Endothelial cell of umbilical vein (primary cell): Measurements from ENCODE around the gene TTLL9. TPM values are rescaled to one million over a fixed set of nuclear protein-coding genes. Genes with fewer than 3 reads are reported as not detected.
A peak's percentile ranks its signal among the peaks of the same experiment; 100 is the strongest.

Experiments
- BruUV-seq: library from RNA; stranded (reverse); fragments of 400-500 nt; replicated peaks from 2 replicates; lab custom pipeline; 2021; lab: Mats Ljungman, UMichigan
- CTCF ChIA-PET: fragments of 300-600, 350-600 bp; sonication (Branson Sonifier 250); formaldehyde crosslinking; loops from one replicate; lab custom pipeline; 2021; ENCODE audit warnings: antibody characterized with exemption, inconsistent platforms; lab: Charles Lee
- POLR2A ChIA-PET: fragments of 300-600, 350-600 bp; sonication (Branson Sonifier 250); formaldehyde crosslinking; loops from one replicate; lab custom pipeline; 2021; ENCODE audit warnings: antibody characterized with exemption, inconsistent platforms; lab: Charles Lee
- DNase-seq: peaks from one replicate; pipeline ENCODE4 v3.0.0-alpha.2; 2011; ENCODE audit warnings: low read depth, low spot score
- FAIRE-seq: peaks from 2 replicates; lab custom pipeline; 2011; peaks lifted over from hg19 to GRCh38; lab: Jason Lieb, UNC
- H2AFZ ChIP-seq: 2 replicates; pipeline ENCODE4 v1.6.0; 2012; ENCODE audit warnings: low read depth, low read length, control low read depth, inconsistent platforms
- H3K27ac ChIP-seq: 2 replicates; pipeline ENCODE4 v1.5.1; 2011; ENCODE audit warnings: low read depth, mild to moderate bottlenecking, control low read depth, low read length, moderate library complexity; ENCODE audit not compliant: insufficient read depth
- H3K27me3 ChIP-seq, 2 experiments: 2 replicates each; pipeline versions ENCODE4 v1.6.0 to v1.6.1; 2011; ENCODE audit warnings: low read length in 2 of 2, mixed read lengths in 1 of 2; ENCODE audit not compliant: control insufficient read depth in 2 of 2, insufficient read depth in 2 of 2
- H3K36me3 ChIP-seq, 2 experiments: 2 replicates in 1 of 2; 3 replicates in 1 of 2; pipeline ENCODE4 v1.5.1; 2011; ENCODE audit warnings: low read length in 2 of 2, mild to moderate bottlenecking in 1 of 2, moderate library complexity in 1 of 2; ENCODE audit not compliant: control insufficient read depth in 2 of 2, insufficient read depth in 2 of 2; ENCODE audit errors: extremely low read depth in 1 of 2
- H3K4me1 ChIP-seq: 3 replicates; pipeline ENCODE4 v1.5.1; 2011; ENCODE audit warnings: mild to moderate bottlenecking, low read length; ENCODE audit not compliant: control insufficient read depth, insufficient read depth; ENCODE audit errors: extremely low read depth
- H3K4me2 ChIP-seq: 2 replicates; pipeline ENCODE4 v1.6.1; 2011; ENCODE audit warnings: low read length, control low read depth, mixed read lengths; ENCODE audit not compliant: insufficient read depth
- H3K4me3 ChIP-seq, 3 experiments: fragments of 200-600 bp in 1 of 3; sonication (generic), shearing (Covaris generic) in 1 of 3; replicated peaks in 1 of 3; 2 replicates each; pipeline ENCODE4 v1.5.1; 2011 to 2016; ENCODE audit warnings: control low read depth in 3 of 3, low read length in 3 of 3, mild to moderate bottlenecking in 2 of 3, inconsistent platforms in 1 of 3, low read depth in 1 of 3, moderate library complexity in 1 of 3; ENCODE audit not compliant: insufficient read depth in 1 of 3
- H3K79me2 ChIP-seq: 2 replicates; pipeline ENCODE4 v1.6.0; 2012; ENCODE audit warnings: low read length, inconsistent platforms; ENCODE audit not compliant: control insufficient read depth, insufficient read depth
- H3K9ac ChIP-seq: replicated peaks from 2 replicates; pipeline ENCODE3; 2011; ENCODE audit warnings: low read length, control low read depth; ENCODE audit not compliant: insufficient read depth; ENCODE audit errors: extremely low read depth
- H3K9me1 ChIP-seq: replicated peaks from 3 replicates; pipeline ENCODE4 v1.6.0; 2011; ENCODE audit warnings: mild to moderate bottlenecking, low read length; ENCODE audit not compliant: control insufficient read depth, insufficient read depth; ENCODE audit errors: extremely low read depth
- H3K9me3 ChIP-seq: replicated peaks from 2 replicates; pipeline ENCODE4 v1.5.1; 2012; ENCODE audit warnings: low read length, inconsistent platforms; ENCODE audit not compliant: control insufficient read depth, insufficient read depth
- H4K20me1 ChIP-seq: replicated peaks from 2 replicates; pipeline ENCODE3; 2011; ENCODE audit warnings: mild to moderate bottlenecking, low read length; ENCODE audit not compliant: control insufficient read depth, insufficient read depth; ENCODE audit errors: extremely low read depth
- EZH2 ChIP-seq: IDR thresholded peaks from 2 replicates; pipeline ENCODE4 v1.6.1; 2012; ENCODE audit warnings: borderline replicate concordance, low read depth, mild to moderate bottlenecking, moderate library complexity, low read length, inconsistent platforms; ENCODE audit not compliant: severe bottlenecking
- FOS ChIP-seq: IDR thresholded peaks from 2 replicates; pipeline ENCODE4 v1.6.1; 2011; ENCODE audit warnings: mild to moderate bottlenecking, low read length, moderate library complexity, borderline replicate concordance; ENCODE audit not compliant: insufficient read depth
- GATA2 ChIP-seq: IDR thresholded peaks from 2 replicates; pipeline ENCODE4 v1.7.0; 2011; ENCODE audit warnings: low read depth, mild to moderate bottlenecking, moderate library complexity, mixed read lengths, low read length; ENCODE audit not compliant: insufficient read length, insufficient read depth
- JUN ChIP-seq: IDR thresholded peaks from 2 replicates; pipeline ENCODE4 v1.6.1; 2011; ENCODE audit warnings: borderline replicate concordance, low read depth; ENCODE audit not compliant: insufficient read length, insufficient read depth
- MAX ChIP-seq: IDR thresholded peaks from 2 replicates; pipeline ENCODE4 v1.6.1; 2011; ENCODE audit not compliant: insufficient read depth, insufficient read length
- MYC ChIP-seq: IDR thresholded peaks from one replicate; pipeline ENCODE4 v1.6.1; 2011; ENCODE audit warnings: mild to moderate bottlenecking, low read depth, low read length
- POLR2A ChIP-seq: IDR thresholded peaks from 2 replicates; pipeline ENCODE4 v1.6.1; 2012; ENCODE audit warnings: low read depth, mild to moderate bottlenecking, control low read depth, low read length
- POLR2AphosphoS5 ChIP-seq: IDR thresholded peaks from 2 replicates; pipeline ENCODE4 v1.6.1; 2012; ENCODE audit warnings: low read depth, mild to moderate bottlenecking, control low read depth, low read length, moderate library complexity; ENCODE audit not compliant: insufficient read depth
- dilution Hi-C: fragments of 300-500 bp; cut with MboI; formaldehyde crosslinking; loops from one replicate; pipeline ENCODE4 v1.15.0; 2019; ENCODE audit warnings: low sequenced_read_pairs; ENCODE audit not compliant: extremely low pct_ligation_motif_present
- intact Hi-C: fragments of 100-400 bp; cut with micrococcal nuclease; formaldehyde crosslinking; loops from one replicate; pipeline ENCODE4 v1.10.0; 2022
- polyA plus RNA-seq, 4 experiments: library from polyadenylated mRNA; depleted of rRNA in 3 of 4; stranded (reverse) in 3 of 4; unstranded in 1 of 4; fragments of >200 nt; gene quantifications; 2 replicates each; pipeline versions ENCODE4 v1.2.1 to v1.2.3, GENCODE V29; 2011 to 2012; ENCODE audit warnings: missing spikeins in 1 of 4
- total RNA-seq: library from RNA; stranded (reverse); gene quantifications from 2 replicates; pipeline ENCODE4 v1.2.3, GENCODE V29; 2021
- TF ChIP-seq, protein P1 (sequence below), 2 donors: IDR thresholded peaks; 1 replicate in 1 of 2; 2 replicates in 1 of 2; pipeline ENCODE4 v1.5.1; 2011; ENCODE audit warnings: low read length in 2 of 2, mild to moderate bottlenecking in 2 of 2, moderate library complexity in 2 of 2, control low read depth in 1 of 2, inconsistent platforms in 1 of 2, low read depth in 1 of 2; ENCODE audit not compliant: insufficient read depth in 1 of 2; ENCODE audit errors: extremely low read depth in 1 of 2

TTLL9 gene
- total and polyA plus RNA-seq, 2 donors (not counting 3 experiments of a cell fraction or from before 2014, with no cell fraction given): 0.03 TPM; not detected in 1

- TF ChIP-seq, protein P1, sequence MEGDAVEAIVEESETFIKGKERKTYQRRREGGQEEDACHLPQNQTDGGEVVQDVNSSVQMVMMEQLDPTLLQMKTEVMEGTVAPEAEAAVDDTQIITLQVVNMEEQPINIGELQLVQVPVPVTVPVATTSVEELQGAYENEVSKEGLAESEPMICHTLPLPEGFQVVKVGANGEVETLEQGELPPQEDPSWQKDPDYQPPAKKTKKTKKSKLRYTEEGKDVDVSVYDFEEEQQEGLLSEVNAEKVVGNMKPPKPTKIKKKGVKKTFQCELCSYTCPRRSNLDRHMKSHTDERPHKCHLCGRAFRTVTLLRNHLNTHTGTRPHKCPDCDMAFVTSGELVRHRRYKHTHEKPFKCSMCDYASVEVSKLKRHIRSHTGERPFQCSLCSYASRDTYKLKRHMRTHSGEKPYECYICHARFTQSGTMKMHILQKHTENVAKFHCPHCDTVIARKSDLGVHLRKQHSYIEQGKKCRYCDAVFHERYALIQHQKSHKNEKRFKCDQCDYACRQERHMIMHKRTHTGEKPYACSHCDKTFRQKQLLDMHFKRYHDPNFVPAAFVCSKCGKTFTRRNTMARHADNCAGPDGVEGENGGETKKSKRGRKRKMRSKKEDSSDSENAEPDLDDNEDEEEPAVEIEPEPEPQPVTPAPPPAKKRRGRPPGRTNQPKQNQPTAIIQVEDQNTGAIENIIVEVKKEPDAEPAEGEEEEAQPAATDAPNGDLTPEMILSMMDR (IDR thresholded peaks at IDR 0.05; ENCODE audit: extremely low read depth in 1 of 2, insufficient read depth in 1 of 2, low read depth in 1 of 2, low read length in 2 of 2): no peak
- no peak for TF ChIP-seq EZH2
- no peak for TF ChIP-seq MAX
- no peak for TF ChIP-seq MYC
- no peak for TF ChIP-seq JUN
- TF ChIP-seq POLR2AphosphoS5: no peak
- no peak for TF ChIP-seq FOS
- TF ChIP-seq POLR2A: no peak
- no peak for TF ChIP-seq GATA2
- H3K4me2 ChIP-seq: no peak overlapping the region
- POLR2A ChIA-PET: no interaction called here
- H3K4me3 ChIP-seq: no peak overlapping the region
- no peaks in the 10 kb centered on the region for H3K9me3 ChIP-seq
- no peaks in the 10 kb centered on the region for H3K79me2 ChIP-seq
- BruUV-seq: no TSS peak
- CTCF ChIA-PET: interaction anchor here (0.6 to 25.3 kb wide), 2 partner anchors 21 to 122 kb away, joined by 4 to 619 read pairs; partner anchors contain the start of genes FOXS1 and PDRG1
- H3K36me3 ChIP-seq: no peaks in the 10 kb centered on the region
- intact Hi-C loops: no loop called here
- no peak for FAIRE-seq
- H2AFZ ChIP-seq: peak overlapping the region; percentile 40
- no peak overlapping the region for H3K9ac ChIP-seq
- peaks cover 11% of the 10 kb centered on the region for H3K4me1 ChIP-seq
- no peaks in the 10 kb centered on the region for H4K20me1 ChIP-seq
- H3K9me1 ChIP-seq: no peaks in the 10 kb centered on the region
- H3K27ac ChIP-seq: no peak overlapping the region
- peak; percentile 11 for DNase-seq
- no peaks in the 10 kb centered on the region for H3K27me3 ChIP-seq
- dilution Hi-C loops: no loop called here
These were observed 40.7 kb upstream of the TTLL9 start for GRCh38 chr20:31829731-31830130.
